Fibroblast of lung (primary cell): ENCODE data around the gene FAS. TPM values are rescaled to one million over a fixed set of nuclear protein-coding genes. Genes with fewer than 3 reads are reported as not detected.
A peak's percentile ranks its signal among the peaks of the same experiment; 100 is the strongest.

Experiments
- DNase-seq, 2 donors: peaks; one replicate each; pipeline versions ENCODE4 v3.0.0 to v3.0.0-alpha.2; 2010; ENCODE audit warnings: low read depth in 2 of 2
- H2AFZ ChIP-seq: 2 replicates; pipeline ENCODE4 v1.5.1; 2012; ENCODE audit warnings: low read length, control low read depth, inconsistent platforms
- H3K27ac ChIP-seq: 2 replicates; pipeline ENCODE4 v1.5.1; 2011; ENCODE audit warnings: low read length, control low read depth; ENCODE audit not compliant: insufficient read depth
- H3K27me3 ChIP-seq: 2 replicates; pipeline ENCODE4 v1.5.1; 2011; ENCODE audit warnings: mild to moderate bottlenecking, low read length; ENCODE audit not compliant: control insufficient read depth, insufficient read depth
- H3K36me3 ChIP-seq: 2 replicates; pipeline ENCODE4 v1.5.1; 2011; ENCODE audit warnings: low read length; ENCODE audit not compliant: control insufficient read depth, insufficient read depth
- H3K4me1 ChIP-seq: 2 replicates; pipeline ENCODE4 v1.5.1; 2011; ENCODE audit warnings: low read length; ENCODE audit not compliant: control insufficient read depth, insufficient read depth; ENCODE audit errors: extremely low read depth
- H3K4me2 ChIP-seq: 2 replicates; pipeline ENCODE4 v1.5.1; 2011; ENCODE audit warnings: low read length, control low read depth; ENCODE audit not compliant: insufficient read depth; ENCODE audit errors: extremely low read depth
- H3K4me3 ChIP-seq, 4 experiments: fragments of 200-600 bp in 1 of 4; sonication (generic) in 1 of 4; replicated peaks in 1 of 4; 2 replicates each; pipeline ENCODE4 v1.5.1; 2011 to 2016; ENCODE audit warnings: low read length in 4 of 4, low read depth in 3 of 4, mild to moderate bottlenecking in 3 of 4, control low read depth in 2 of 4, inconsistent platforms in 1 of 4, mixed read lengths in 1 of 4; ENCODE audit not compliant: insufficient read depth in 1 of 4; ENCODE audit errors: control extremely low read depth in 1 of 4
- H3K79me2 ChIP-seq: 2 replicates; pipeline ENCODE4 v1.5.1; 2012; ENCODE audit warnings: mild to moderate bottlenecking, low read length, inconsistent platforms; ENCODE audit not compliant: control insufficient read depth, insufficient read depth
- H3K9ac ChIP-seq: 2 replicates; pipeline ENCODE4 v1.5.1; 2011; ENCODE audit warnings: mild to moderate bottlenecking, low read length, control low read depth; ENCODE audit not compliant: insufficient read depth
- H3K9me3 ChIP-seq: 2 replicates; pipeline ENCODE4 v1.5.1; 2012; ENCODE audit warnings: low read depth, low read length; ENCODE audit not compliant: control insufficient read depth, insufficient read depth
- H4K20me1 ChIP-seq: 2 replicates; pipeline ENCODE4 v1.5.1; 2011; ENCODE audit warnings: low read length; ENCODE audit not compliant: control insufficient read depth, insufficient read depth; ENCODE audit errors: extremely low read depth
- CTCF ChIP-seq, 2 donors: IDR thresholded peaks in 1 of 2; conservative IDR thresholded peaks in 1 of 2; 1 replicate in 1 of 2; 2 replicates in 1 of 2; pipeline ENCODE4 v1.5.1; 2011 to 2012; ENCODE audit warnings: low read length in 2 of 2, control low read depth in 1 of 2, inconsistent platforms in 1 of 2, low read depth in 1 of 2, mild to moderate bottlenecking in 1 of 2
- EZH2 ChIP-seq: IDR thresholded peaks from 2 replicates; pipeline ENCODE4 v1.5.1; 2012; ENCODE audit warnings: low read length, control low read depth, mild to moderate bottlenecking; ENCODE audit errors: missing control alignments
- polyA plus RNA-seq, 2 donors: library from polyadenylated mRNA; depleted of rRNA in 1 of 2; stranded (reverse) in 1 of 2; unstranded in 1 of 2; fragments of >200 nt; gene quantifications; 2 replicates each; pipeline ENCODE4 v1.2.1, GENCODE V29; 2011 to 2012; ENCODE audit warnings: missing spikeins in 1 of 2
- total RNA-seq: library from RNA; depleted of rRNA; stranded (reverse); fragments of >200 nt; gene quantifications from 2 replicates; pipeline ENCODE4 v1.2.1, GENCODE V29; 2014

The FAS gene
- total and polyA plus RNA-seq, 2 donors (not counting 1 experiment from before 2014, with no cell fraction given) = 77.8 to 124 TPM

DNA sequence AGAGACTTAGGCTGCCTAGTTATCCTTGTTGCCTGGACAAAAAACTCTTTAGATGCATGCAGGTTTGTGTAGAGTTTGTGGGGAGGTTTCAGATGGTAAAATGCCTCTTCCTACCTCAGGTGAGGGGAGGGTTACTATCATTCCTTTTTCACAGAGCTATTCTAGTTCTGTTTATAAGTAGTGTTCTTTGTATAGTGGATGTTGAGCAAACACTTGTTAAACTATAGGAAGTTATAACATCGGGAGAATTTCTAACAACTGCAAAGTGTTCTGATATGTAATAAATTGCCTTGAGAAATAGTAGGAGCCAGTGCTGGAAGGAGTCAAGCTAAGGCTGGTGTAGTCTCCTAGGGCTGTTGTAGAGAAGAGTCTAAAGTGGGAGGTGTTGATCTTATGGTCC is 6.7 kb upstream of the FAS start:
- H3K27ac ChIP-seq = no peak overlapping the region
- no peak overlapping the region for H2AFZ ChIP-seq
- DNase-seq = no peak
- peaks cover 4% of the 10 kb centered on the region for H3K79me2 ChIP-seq
- no peaks in the 10 kb centered on the region for H3K27me3 ChIP-seq
- H3K9me3 ChIP-seq = no peaks in the 10 kb centered on the region
- H3K4me1 ChIP-seq = peaks cover 18% of the 10 kb centered on the region
- H3K4me2 ChIP-seq = no peak overlapping the region
- no peaks in the 10 kb centered on the region for H3K36me3 ChIP-seq
- TF ChIP-seq EZH2 (no peak), CTCF (conservative IDR thresholded peaks at IDR 0.05 in 1 of 2, IDR thresholded peaks at IDR 0.05 in 1 of 2; ENCODE audit: low read depth in 1 of 2, low read length in 2 of 2) (no peak)
- no peak overlapping the region for H3K4me3 ChIP-seq
- no peak overlapping the region for H3K9ac ChIP-seq
- H4K20me1 ChIP-seq = no peaks in the 10 kb centered on the region

DNA sequence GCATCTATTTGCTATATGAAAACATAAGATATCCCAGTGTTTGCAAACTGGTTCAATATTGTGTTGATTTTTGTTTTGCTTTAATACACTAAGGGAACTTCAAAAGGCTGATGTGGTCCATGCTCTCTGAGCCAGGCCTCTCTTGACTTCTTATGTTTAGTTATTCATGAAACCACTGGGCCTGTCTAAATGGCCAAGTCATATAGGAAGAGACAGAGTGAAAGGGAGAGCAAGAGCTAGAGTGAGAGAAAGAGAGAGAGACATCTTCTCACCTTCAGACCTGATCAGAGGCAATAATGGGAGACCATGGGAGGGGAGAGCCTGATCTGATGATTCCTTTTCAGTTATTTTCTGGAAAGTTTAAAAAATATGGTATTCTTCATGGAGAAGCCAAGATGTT is 6.1 kb upstream of the FAS start:
- no peaks in the 10 kb centered on the region for H3K27me3 ChIP-seq
- H3K36me3 ChIP-seq = no peaks in the 10 kb centered on the region
- DNase-seq = no peak
- H3K4me1 ChIP-seq = peaks cover 16% of the 10 kb centered on the region
- H3K27ac ChIP-seq = no peak overlapping the region
- TF ChIP-seq EZH2 (no peak), CTCF (conservative IDR thresholded peaks at IDR 0.05 in 1 of 2, IDR thresholded peaks at IDR 0.05 in 1 of 2; ENCODE audit: low read depth in 1 of 2, low read length in 2 of 2) (no peak)
- no peaks in the 10 kb centered on the region for H4K20me1 ChIP-seq
- H3K4me2 ChIP-seq = no peak overlapping the region
- H3K9me3 ChIP-seq = no peaks in the 10 kb centered on the region
- no peak overlapping the region for H3K4me3 ChIP-seq
- H3K9ac ChIP-seq = no peak overlapping the region
- H2AFZ ChIP-seq = no peak overlapping the region
- peaks cover 9% of the 10 kb centered on the region for H3K79me2 ChIP-seq

DNA sequence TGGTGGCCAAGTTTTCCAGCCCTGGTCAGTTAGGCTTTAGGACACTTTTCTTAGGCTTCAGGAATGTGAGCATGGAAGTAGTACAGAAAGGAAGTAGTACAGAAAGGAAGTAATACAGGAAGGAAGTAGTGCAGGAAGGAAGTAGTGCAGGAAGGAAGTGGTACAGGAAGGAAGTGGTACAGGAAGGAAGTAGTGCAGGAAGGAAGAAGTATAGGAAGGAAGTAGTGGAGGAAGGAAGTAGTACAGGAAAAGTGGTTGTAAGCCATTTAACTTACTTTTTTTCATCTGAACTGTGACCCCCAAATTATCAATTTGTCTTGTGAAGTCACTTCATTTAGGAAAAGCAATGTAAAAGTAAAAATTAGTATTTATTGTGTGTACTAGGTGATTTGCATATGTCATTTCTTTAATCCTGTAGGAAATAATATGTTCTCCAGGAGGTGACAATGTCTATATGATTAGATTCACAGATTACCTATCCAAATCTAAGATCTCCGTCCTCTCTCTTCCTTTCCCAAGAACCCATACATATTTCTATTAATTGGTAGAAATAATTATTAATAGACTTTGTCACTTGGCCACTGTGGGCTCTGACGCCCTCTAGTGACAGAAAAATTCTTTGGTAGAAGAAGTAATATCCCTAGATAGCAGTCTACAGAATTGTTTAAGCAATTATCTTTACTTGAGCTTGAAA is 3.9 kb upstream of the FAS start:
- H3K36me3 ChIP-seq = no peaks in the 10 kb centered on the region
- peaks cover 18% of the 10 kb centered on the region for H3K79me2 ChIP-seq
- no peaks in the 10 kb centered on the region for H4K20me1 ChIP-seq
- TF ChIP-seq CTCF (conservative IDR thresholded peaks at IDR 0.05 in 1 of 2, IDR thresholded peaks at IDR 0.05 in 1 of 2; ENCODE audit: low read depth in 1 of 2, low read length in 2 of 2) (peak; percentile 51 to 66), EZH2 (no peak)
- no peak overlapping the region for H2AFZ ChIP-seq
- H3K27ac ChIP-seq = no peak overlapping the region
- peaks cover 3% of the 10 kb centered on the region for H3K4me1 ChIP-seq
- H3K27me3 ChIP-seq = no peaks in the 10 kb centered on the region
- no peak overlapping the region for H3K9ac ChIP-seq
- no peaks in the 10 kb centered on the region for H3K9me3 ChIP-seq
- no peak overlapping the region for H3K4me3 ChIP-seq
- DNase-seq = peak in 1 of 2 donors; percentile 68
- H3K4me2 ChIP-seq = no peak overlapping the region
